Activated CD4-positive, CD25-positive, alpha-beta regulatory T cell treated with anti-CD3 and anti-CD28 coated beads, Interleukin-2, amount 50 U/mL, for 72 hours (primary cell): ENCODE measurements around the gene UBFD1.
"Not testable (repeated sequence)": the region's sequence is repeated elsewhere in the genome, so short reads cannot be mapped to it uniquely, and the experiment has no call there.

Source experiments
- DNase-seq: peaks from one replicate; pipeline ENCODE4 v3.0.0; 2021

UBFD1 gene

GRCh38 chr16:23610905-23611304, 53.4 kb downstream of the UBFD1 start:
- not testable (repeated sequence) for DNase-seq

- no peak for DNase-seq
Measured at GRCh38 chr16:23611936-23612335, 54.4 kb downstream of the UBFD1 start.

- DNase-seq, result no peak
Measured at GRCh38 chr16:23615805-23616204, 58.3 kb downstream of the UBFD1 start.
